ENCODE measurements around the gene ISY1.

The ISY1 gene

DNA sequence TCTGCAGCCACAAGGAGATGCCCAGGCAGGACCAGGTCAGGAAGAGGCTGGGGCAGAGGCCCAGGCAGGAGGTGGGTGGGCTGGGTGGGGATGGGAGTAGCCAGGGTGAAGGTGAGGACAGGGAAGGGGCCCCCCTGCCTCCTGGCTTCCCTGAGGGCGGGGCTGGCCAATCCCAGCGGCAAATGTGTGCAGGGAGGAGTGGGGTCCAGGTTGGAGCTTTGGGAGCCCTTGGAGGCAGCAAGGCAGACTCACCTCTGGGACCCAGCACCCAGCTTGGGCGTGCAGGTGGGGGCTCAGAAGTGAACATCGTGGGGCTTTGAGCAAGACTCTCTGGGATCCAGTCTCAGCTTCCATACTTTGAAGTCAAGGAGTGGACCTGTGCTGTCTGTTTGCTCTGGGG lies 75.0 kb downstream of the ISY1 start:
- DNase-seq: no peak

GRCh38 chr3:129085165-129085715 lies 75.6 kb downstream of the ISY1 start:
- DNase-seq: no peak

DNA sequence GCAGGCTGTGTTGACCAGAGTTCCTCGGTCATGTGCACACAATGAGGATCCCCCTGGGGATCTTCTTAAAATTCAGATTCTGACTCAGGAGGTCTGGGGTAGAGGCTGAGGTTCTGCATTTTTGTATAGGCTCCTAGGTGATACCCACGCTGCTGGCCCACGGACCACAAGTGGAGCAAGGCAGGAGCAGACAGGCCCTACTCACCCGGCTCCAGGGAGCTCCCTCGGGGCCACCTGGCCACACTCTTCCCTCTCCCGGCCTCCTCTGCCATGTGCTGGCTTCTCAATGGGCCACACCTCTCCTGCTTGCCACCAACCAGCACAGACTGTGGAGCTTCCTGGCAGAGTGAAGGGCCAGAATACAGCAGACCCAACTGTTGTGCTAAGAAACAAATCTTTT lies 76.4 kb downstream of the ISY1 start:
- DNase-seq: no peak

GRCh38 chr3:129082026-129082425 lies 78.8 kb downstream of the ISY1 start:
- no peak for DNase-seq

GRCh38 chr3:129081503-129081902 lies 79.4 kb downstream of the ISY1 start:
- no peak for DNase-seq

DNA sequence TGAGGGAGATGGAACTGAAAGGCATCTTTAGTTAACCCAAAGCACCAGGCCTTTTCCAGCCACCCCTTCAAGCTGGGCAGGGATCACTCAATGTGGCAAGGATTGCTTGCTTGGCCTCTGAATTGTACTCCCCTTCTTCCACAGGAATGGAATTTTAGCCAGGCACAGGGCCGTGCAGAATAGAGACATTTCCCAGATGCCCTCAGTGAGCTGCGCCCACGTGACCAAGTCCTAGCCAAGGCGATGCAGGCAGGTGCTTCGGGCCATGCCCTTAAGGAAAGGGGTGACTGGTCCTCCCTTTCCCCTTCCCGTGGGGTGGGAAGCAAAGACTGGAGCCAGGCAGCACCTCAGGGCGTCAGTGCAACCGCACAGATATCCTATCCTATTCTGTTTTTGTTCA lies 82.4 kb downstream of the ISY1 start:
- DNase-seq: no peak

All from right forelimb (tissue), 1 donor.